Measurements from ENCODE around the gene RAB6B.

RAB6B gene

DNA sequence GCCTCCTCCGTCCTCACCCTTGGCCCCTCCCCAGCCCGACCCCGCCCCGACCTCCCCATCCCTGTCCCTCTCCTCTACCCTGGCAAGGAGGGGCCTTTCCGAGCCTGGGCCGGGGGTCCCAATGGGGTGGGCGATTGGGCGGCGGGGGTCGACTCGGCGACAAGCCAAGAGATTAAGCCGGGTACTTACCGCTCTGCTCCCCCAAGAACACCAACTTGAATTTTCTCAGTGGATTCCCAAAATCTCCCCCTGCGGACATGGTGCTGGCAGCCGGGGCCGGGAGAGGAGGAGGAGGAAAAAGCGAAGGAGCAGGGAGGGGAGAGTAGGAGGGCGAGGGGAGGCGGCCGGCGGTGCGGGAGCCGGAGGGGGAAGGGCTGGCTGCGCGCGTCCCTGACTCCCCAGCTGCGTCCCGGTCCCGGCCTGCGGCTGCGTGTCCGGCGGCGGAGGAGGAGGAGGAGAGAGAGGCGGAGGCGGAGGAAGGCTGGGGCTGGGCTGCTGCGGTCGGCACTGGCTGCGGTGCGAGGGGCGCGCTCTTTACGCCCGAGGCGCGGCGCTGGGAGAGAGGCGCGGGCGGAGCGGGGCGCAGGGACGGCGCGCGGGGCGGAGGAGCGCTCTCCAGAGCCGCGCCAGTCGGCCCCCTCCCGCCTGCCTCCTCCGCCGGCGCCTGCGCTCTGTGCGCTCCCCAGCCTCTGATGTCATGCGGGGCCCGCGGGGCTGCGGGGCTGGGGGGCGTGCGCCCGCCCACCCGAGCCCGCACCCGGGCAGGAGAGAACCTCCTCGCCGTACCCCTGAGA, at the start of gene RAB6B:
Gene RAB6B, minus strand, starts transcription at position 675 of the 794 bp plus-strand sequence. Its CDS starts 416 bp downstream, at position 259.
- DNase-seq (ENCODE audit: low read depth), result peak; percentile 3

DNA sequence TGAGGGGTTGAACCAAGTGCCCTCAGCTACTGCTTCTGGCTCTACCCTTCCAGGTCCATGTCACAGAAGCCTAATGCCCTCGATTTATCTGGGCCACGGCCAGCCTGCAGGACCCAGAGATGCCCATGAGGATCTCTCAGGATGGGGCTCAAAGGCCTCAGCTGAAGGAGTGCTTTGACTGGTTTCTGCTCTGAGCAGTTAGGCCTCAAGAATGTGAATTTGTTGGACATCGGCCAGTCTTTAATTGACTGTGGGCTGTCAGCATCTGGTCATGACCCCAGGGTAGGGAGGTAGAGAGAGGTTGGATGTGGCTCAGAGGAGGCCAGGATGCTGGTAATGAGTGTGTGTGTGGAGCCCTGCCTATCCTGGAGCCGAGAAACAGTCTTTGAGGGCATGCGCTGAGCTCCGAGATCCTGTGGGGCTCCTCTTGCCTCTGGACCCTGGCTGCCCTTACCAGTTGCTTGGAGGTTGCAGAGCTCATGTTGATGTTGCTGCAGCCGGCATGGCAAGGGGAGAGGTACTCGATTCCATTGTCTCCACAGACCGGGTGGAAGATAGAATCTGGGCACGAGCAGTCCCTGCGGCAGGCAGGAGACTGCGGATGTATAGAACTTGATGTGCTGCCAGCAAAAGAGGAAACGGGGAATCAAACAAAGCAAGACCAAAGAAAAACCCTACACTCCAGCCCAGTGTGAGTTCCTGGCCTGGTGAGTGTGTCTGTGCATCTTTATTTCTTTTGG, 49.1 kb upstream of the RAB6B start:
- DNase-seq (ENCODE audit: low read depth), result no peak

DNA sequence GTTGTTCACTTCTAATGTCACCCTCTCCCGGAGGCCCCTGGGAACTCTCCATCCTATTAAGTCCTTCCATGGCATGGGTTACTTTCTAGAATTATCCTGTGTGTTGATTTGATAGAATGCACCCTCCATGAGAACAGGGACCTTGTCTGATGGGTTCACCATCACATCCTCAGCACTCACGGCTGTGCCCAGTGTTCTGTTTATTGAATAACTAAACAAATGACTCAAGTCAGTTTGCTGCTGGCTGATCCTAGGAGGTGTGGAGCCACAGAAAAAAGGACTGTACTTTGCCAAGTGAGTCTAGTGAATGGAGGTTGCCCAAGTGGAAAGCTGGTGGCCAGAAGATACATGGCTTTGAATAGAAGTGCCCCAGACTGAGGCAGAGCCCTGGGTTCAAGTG, 48.5 kb upstream of the RAB6B start:
- DNase-seq (ENCODE audit: low read depth), result no peak

DNA sequence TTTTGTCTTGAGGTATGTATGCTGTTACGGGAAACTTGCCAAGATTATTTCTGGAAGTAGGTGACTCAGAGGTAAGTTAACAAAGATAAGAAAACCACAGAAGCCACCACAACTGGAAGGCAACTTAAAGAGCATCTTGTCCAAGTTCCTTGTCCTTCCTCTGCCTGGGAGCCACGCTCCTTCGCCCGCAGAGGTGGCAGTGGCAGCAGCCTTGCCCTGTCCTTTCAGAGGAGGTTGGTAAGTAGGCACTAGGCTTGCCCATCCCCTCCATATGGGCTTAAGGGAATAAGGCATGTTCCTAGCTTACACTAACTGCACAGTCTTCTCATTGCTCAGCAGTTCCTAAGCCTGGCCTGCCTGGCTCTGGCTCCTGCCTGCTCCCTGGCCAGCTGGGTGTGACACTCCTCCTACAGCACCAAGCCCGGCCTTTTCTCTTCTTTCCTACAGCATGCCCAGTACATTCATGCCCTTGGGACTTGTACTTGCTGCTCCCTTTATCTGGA, 48.0 kb upstream of the RAB6B start:
- DNase-seq (ENCODE audit: low read depth), result no peak

DNA sequence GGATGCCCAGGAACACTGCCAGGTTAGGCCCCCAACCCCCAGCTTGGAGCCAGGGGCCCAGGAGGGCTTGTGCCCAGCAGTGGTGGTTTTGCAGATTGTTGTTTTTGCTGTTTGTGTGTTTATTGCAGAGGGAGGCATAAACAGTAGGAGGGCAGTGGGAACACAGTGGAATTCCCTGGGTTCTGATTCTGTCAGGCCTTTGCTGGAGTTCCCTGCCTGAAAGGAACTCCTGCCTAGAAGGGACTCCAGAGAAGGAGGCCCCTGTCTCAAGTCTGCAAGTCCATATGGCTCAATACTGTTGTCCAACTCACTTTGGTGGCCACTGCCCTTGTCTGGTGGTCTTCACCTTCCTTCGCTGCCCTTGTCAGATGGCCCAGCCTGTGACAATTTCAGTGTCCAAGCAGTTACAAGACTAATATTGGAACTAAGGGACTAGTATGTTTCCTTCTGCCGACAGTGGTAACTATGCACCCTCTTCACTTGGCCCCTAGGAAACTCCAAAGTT, 47.4 kb upstream of the RAB6B start:
- DNase-seq (ENCODE audit: low read depth), result no peak

DNA sequence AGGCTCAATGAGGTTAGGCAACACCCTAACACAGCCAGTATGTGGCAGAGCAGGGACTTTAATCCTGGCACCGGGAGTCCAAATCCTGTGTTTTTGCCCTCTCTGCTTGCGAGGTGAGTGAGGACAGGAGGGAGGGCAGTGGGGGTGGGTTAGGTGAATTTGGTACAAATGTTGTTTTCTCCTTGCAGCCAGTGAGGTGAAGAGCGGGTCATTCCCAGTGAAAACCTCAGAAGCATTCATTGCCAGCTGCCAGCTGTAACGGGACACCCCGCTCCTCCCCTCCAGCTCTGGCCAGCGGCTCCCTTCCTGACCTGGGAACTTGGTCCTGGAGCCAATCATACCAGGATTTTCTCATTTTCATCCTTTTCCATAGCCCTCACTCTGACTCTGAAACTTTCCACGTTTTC, 45.7 kb upstream of the RAB6B start:
- no peak for DNase-seq (ENCODE audit: low read depth)

DNA sequence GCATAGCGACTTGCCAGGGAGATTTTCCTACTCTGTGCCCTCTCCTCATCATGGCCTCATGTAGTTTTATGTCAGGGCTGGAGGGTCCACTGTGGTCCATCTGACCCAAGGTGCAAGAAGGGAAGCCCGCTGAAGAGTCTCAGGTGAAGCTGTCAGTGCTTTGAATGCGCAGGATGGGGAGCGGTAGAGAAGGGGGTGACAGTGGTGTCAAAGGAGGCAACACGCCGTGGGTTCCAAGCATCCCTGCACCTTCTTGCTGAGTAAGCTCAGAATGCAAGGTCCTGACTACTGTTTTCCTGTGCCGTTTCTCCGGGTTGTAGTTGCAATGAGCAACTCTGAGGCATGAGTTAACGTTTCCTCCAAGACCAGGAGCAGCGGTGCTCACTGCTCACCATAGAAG, 44.9 kb upstream of the RAB6B start:
- no peak for DNase-seq (ENCODE audit: low read depth)

DNA sequence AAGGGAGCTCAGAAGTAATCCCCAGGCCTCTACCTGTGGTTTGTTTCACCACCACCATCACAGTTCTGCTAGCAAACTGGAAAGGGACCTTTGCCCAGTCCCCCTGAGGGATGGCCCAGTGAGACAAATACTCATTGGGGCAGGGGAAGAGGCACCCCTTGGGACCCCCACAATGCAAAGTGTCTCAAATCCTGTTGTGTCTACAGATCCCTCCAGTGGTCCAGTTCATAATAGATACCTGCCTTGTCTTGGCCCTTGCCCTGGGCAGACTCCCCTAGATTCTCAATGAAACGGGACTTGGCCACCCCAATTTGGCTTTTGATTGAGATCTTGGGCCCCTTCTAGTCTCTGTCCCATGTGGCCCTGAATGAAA, 43.8 kb upstream of the RAB6B start:
- DNase-seq (ENCODE audit: low read depth), result no peak

DNA sequence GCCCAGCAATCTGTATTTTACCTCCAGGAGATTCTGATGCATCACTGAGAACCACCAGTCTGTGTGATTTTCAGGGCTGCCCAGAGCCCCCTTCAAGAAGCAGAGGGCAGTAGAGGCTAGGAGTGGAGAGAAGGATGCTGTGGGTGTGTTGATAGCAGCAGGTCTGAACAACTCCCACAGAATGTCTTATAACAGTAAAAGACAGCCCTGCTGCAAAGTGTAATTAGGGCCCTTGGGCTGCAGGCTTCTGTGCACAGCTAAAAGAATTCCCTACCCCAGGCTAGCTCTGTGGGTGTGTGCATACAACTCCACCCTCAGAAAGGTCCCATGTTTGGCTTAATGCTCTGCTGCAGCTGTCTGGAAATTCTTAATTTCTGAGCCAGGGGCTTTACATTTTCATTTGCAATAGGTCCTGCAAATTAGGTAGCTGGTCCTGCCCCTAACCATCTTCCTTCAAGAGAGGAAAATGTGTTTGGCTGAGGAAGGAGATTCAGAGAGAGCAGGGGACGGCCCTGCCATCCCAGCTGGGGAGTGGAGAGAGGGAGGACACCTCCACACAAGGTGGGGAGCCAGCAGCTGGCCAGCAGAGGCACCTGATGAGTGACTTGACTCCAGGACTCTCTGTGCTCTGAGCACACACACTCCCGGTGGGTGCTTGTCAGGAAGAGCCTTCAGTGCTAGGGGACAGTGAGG, 43.2 kb upstream of the RAB6B start:
- DNase-seq (ENCODE audit: low read depth), result no peak

DNA sequence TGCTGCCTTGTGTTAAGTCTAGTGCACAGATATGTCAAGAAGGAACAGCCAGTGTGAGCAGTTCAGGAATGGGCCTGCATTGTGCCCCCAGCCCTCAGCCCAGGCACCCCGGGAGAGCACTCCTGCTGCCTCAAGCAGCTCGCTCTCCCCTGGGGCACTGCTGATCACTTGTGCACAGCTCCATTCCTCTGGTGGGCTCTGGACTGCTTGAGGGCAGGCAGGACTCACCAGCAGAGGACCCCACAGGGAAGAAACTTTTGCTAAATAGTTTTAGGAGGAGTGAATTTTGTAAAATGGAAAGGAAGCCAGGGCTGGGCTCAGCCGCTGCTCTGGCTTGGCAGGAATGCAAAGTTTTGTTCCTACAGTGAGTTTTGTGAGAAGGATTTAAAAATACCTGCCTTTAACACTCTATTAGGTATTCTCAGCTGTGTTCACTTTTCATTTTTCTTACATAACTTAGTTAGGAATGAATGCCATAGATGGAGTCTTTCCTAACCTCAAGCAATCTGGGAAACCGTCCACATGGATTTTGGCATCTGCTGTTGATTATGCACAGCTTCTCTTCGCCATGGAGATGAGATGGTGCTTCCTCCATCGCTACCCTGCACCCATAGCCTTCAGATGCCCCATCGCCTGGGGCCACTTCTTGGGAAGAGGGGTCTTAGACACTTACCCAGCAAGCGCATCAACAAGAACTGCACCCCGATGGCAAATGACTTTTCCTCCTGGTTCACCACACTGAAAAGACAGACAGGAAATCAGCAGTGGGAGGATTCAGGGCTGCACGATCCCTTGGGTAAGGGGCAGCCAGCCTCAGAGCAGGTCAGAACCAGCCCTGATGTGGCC, 42.3 kb upstream of the RAB6B start:
- DNase-seq (ENCODE audit: low read depth), result peak; percentile 87

DNA sequence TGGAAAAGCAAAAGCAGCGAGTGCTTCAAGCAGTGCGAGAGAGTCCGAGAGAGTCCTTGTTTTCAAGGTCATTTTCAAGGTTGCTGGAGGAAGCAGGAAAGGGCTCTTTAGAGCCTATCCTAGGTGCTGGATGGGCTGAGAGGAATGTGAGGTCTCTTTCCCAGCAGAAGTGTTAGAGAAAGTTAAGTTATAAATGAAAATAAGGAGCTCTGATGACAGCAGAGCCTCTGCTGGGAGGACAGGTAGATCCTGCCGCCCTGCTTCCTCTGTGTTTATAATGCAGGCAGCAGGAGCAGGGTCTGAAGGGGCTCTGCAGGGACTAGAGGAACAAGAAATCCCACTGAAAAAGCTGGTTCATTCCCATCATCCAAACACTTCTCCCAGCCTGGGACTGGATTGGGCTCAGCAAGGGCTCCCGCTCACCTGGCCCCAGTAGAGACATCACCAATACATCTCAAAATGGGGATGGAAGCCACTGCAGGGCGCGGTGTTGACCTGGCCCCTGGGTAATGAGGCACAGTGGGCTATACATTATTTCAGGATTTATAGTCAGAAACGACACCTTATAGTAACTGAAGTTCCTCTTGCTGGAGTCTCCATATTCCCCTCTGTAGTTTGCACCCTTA, 41.5 kb upstream of the RAB6B start:
- no peak for DNase-seq (ENCODE audit: low read depth)

DNA sequence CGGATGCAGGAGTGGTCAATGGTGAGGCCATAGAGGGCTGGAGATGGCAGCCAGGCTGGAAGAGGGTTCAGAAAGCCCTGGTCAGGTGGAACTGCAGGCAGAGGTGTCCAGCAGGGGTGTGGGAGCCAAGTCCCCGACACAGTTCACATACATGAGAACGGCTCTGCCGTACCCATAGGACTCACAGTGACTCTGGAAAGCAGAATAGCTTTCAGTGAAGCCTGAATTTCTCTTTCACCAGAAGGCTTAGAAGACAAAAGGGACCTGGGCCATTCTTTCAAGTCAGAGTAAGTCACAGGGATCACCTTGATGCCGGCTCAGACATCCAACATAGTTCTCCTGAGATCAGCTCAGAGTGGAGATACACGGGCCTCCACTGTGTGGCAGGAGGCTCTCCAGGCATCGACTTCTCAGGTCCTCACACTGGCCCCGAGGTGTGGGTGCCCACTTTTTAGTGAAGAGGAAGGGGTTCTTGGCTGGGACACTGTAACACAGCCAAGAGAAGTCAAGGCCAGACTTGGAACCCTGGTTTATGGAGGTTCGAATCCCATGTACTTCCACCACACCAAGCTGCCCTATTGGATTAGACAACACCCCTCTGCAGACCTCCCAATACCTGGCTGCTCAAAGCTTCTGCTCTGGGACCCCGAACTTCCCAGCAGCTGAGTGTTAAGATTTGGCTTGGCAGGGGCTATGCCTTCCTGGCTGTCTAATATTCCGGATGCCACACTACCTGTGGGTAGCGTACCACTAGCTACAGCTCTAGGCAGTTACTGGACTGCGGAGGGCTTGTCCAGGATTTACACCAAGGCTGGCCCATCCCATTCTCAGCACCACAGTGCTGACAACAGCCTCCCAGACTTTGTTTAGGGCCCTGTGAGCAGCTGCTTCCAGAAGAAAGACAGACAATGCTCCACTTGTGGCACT, 40.4 kb upstream of the RAB6B start:
- DNase-seq (ENCODE audit: low read depth), result no peak

DNA sequence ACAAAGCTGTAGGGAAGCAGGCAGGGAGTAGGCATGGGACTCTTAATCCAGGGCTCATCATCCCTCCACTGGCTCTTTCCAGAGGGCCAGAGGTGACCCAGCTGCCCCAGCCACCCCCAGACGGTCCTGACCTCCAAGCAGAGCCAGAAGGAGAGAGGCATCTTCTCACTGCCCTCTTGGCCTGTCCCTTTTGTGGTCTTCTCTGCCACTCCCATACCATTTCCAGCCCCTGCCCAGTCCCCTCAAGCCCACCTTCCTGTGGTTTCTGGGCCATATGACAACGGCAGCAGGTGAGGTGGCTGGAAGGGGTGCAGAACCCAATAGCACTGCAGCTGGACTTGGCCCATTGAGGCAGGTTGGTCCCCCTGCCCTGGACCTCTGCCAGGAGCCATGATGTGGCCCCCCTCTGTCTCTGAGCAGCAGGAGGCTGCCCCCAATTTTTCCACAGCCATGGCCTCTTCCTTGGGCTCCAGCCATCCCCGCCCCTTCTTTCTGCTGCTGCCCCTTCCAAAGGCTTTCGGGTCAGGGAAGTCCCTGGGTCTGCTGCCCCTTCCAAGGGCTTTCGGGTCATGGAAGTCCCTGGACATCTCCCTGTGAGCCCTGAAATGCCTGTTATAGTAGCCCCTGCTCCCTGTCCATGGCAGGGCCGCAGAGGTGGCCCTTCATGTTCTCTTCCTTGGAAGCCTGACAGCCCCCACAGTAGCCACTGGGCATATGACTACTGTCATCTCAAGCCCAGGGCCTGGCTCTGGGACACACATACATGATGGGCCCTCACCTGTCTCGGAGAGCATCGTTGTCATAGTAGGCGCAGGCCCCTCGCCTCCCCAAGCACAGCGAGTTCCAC, 39.5 kb upstream of the RAB6B start:
- no peak for DNase-seq (ENCODE audit: low read depth)

DNA sequence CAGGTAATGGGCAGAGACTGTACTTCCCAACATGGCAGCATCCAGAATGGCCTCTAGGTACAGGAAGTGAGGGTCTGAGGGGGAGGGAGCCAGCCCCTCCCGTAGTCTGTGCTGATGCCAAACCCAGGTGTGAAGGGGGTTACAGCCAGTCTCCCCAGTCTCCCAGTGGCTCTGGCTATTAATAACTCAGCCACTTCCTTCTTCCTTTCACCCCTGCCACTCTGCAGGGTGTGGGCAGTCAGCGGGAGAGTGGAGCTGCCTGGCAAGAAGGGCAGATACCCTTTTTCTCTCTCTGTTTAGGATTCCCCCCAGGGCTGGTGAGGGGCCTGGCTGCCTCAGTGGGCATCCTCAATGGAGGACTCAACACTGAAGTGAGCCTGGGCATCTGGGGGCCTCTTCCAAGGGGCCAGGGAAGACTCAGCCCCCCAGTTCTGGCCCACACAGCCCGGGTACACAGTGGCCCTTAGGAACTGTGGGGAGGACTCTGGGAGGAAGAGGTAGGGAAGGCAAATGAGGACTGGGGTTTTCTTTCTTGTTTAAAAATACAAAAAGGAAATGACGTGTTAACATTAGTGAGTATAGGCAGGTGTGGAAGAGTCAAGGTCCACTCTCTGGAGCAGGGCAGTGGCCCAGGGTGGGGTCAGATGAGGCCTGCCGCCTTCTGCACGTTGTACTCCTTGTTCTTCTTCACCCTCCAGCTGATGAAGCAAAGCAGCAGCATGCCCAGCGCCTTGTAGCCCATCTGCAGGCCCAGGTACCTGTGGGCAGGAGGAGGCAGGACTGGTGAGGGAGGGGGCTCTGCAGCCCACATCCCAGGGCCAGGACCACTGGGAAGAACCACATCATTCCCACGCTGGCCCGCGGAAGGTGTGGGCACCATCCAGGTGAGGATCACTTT, 38.6 kb upstream of the RAB6B start:
- no peak for DNase-seq (ENCODE audit: low read depth)

DNA sequence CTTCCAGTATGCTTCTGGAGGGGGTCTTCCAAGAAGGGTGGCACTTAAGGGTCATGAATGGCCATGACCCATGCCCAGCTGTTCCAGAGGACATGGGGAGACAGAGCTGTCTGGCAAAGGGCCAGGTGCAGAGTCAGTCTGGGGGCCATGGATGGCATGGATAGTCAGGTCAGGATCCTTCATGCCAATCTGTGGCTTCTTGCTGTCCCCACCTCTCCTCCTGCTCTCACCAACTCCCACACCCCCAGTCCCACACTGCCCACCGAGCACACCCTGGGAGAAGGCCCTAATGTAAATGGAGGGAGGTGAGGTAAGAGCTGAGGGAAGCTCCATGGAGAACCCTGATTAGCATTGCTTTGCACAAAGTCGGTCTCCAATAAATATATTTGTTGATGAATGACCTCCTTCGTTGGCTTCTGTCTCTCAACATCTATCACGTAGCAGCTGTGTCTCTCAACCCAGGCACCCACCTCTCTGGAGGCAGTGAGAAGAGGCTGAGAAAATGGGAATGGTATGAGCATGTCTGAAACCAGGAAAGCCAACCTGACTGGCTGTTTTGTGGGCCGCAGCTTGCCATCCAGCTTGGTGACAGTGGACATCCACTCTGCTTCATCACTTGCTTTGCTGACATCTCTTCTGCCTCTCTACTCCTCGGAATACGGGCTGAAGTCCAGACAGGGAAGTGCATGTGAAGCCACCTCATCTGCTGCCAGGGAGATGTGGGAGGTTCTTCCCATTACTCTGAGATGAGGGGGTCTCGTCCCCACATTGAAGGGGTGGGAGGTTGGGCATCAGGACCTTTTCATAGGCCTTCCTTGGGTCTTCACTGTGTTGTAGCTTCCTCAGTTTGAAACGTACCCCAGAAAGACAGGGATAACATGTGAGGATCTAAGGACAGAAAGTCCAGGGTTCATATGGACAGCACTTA, 37.7 kb upstream of the RAB6B start:
- DNase-seq (ENCODE audit: low read depth), result no peak

DNA sequence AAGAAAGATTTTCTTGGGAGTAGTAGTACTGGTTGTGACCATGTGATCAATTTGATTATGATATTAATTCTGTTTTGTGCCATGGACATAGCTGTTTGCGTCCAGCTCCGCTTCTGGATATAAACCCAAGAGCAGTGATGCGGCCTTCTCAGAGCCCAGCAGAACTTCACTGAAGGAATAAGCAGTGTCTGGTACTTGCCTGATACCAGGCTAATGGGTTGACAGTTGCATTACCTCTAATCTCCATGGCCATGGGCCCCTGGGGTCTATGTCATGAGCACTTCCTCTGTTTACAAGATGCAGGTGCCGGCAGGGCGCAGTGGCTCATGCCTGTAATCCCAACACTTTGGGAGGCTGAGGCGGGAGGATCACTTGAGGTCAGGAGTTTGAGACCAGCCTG, 36.3 kb upstream of the RAB6B start:
- DNase-seq (ENCODE audit: low read depth), result no peak

DNA sequence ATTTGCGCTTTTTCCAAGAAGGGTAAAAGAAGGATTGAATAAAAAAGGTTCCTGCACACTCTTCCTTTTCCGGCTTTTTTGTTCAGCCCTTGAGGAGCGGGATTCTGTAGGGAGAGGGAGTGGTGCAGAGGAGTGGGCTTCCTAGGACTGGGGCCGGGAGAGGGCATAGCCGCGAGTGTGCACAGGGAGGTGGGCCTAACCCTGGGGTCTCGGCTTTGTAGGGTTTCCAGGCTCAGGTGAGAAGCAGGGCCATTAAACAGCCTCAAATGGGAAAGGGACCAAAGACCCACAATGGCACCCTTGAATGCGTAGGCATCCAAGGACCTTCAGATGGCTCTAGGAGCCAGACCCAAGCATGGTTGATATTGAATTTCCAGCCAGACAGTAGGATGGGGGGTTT, 35.4 kb upstream of the RAB6B start:
- no peak for DNase-seq (ENCODE audit: low read depth)

Measured in GM04504 (cell line).